Neuronal stem cell (in vitro differentiated cells): ENCODE measurements around the gene CCDC68.

ENCODE experiments used
- DNase-seq: peaks from one replicate; pipeline ENCODE4 v3.0.0-alpha.2; 2013; ENCODE audit warnings: low spot score
- H2AFZ ChIP-seq: one replicate; pipeline ENCODE4 v1.6.1; 2013; ENCODE audit warnings: mild to moderate bottlenecking, low read length, inconsistent platforms
- H2AK5ac ChIP-seq: 2 replicates; pipeline ENCODE4 v1.6.1; 2013; ENCODE audit warnings: low read depth, mild to moderate bottlenecking, inconsistent platforms, low read length, moderate library complexity, mixed read lengths
- H2BK120ac ChIP-seq: 2 replicates; pipeline ENCODE4 v1.6.1; 2013; ENCODE audit warnings: low read depth, mild to moderate bottlenecking, inconsistent platforms, low read length, moderate library complexity, mixed read lengths
- H2BK12ac ChIP-seq: one replicate; pipeline ENCODE4 v1.6.1; 2013; ENCODE audit warnings: low read length, inconsistent platforms
- H2BK15ac ChIP-seq: 2 replicates; pipeline ENCODE4 v1.6.1; 2013; ENCODE audit warnings: mild to moderate bottlenecking, low read length, inconsistent platforms, mixed read lengths
- H2BK5ac ChIP-seq: one replicate; pipeline ENCODE4 v1.6.1; 2013; ENCODE audit warnings: inconsistent platforms, mild to moderate bottlenecking, low read length, moderate library complexity
- H3K14ac ChIP-seq: one replicate; pipeline ENCODE4 v1.6.1; 2013; ENCODE audit warnings: low read length, inconsistent platforms
- H3K18ac ChIP-seq: 2 replicates; pipeline ENCODE4 v1.6.1; 2013; ENCODE audit warnings: low read length, inconsistent platforms
- H3K23ac ChIP-seq: 2 replicates; pipeline ENCODE4 v1.6.1; 2013; ENCODE audit warnings: low read depth, mild to moderate bottlenecking, mixed read lengths, low read length, inconsistent platforms; ENCODE audit not compliant: poor library complexity
- H3K27ac ChIP-seq: replicated peaks from 3 replicates; pipeline ENCODE4 v1.5.1; 2013; ENCODE audit warnings: low read length, inconsistent platforms
- H3K27me3 ChIP-seq, 3 experiments: 2 replicates each; pipeline ENCODE4 v1.6.1; 2013; ENCODE audit warnings: low read length in 3 of 3, mild to moderate bottlenecking in 2 of 3, inconsistent platforms in 1 of 3, low read depth in 1 of 3, mixed read lengths in 1 of 3, moderate library complexity in 1 of 3; ENCODE audit not compliant: control insufficient read depth in 3 of 3, insufficient read depth in 3 of 3
- H3K36me3 ChIP-seq, 2 donors: replicated peaks in 1 of 2; 2 replicates each; pipeline ENCODE4 v1.6.1; 2013; ENCODE audit warnings: low read length in 2 of 2; ENCODE audit not compliant: control insufficient read depth in 2 of 2, insufficient read depth in 2 of 2
- H3K4ac ChIP-seq: 2 replicates; pipeline ENCODE4 v1.6.1; 2013; ENCODE audit warnings: inconsistent platforms, mild to moderate bottlenecking, low read length, moderate library complexity
- H3K4me1 ChIP-seq, 2 donors: 1 replicate in 1 of 2; 2 replicates in 1 of 2; pipeline ENCODE4 v1.6.1; 2013; ENCODE audit warnings: low read length in 2 of 2, low read depth in 1 of 2; ENCODE audit not compliant: control insufficient read depth in 2 of 2, insufficient read depth in 1 of 2
- H3K4me2 ChIP-seq: one replicate; pipeline ENCODE4 v1.6.1; 2013; ENCODE audit warnings: mild to moderate bottlenecking, low read length, inconsistent platforms; ENCODE audit not compliant: insufficient read depth, poor library complexity, severe bottlenecking
- H3K4me3 ChIP-seq, 2 donors: 2 replicates each; pipeline ENCODE4 v1.5.1; 2013; ENCODE audit warnings: low read length in 2 of 2, mild to moderate bottlenecking in 2 of 2, inconsistent platforms in 1 of 2, moderate library complexity in 1 of 2
- H3K79me1 ChIP-seq: one replicate; pipeline ENCODE4 v1.6.1; 2013; ENCODE audit warnings: low read depth, mild to moderate bottlenecking, inconsistent platforms, low read length, moderate library complexity
- H3K9ac ChIP-seq: one replicate; pipeline ENCODE4 v1.6.1; 2013; ENCODE audit warnings: mild to moderate bottlenecking, low read depth, low read length, inconsistent platforms; ENCODE audit not compliant: poor library complexity
- H3K9me3 ChIP-seq, 2 donors: replicated peaks in 1 of 2; 2 replicates each; pipeline versions ENCODE3 to v1.6.1; 2013; ENCODE audit warnings: low read length in 2 of 2, mild to moderate bottlenecking in 2 of 2, inconsistent platforms in 1 of 2, low read depth in 1 of 2, mixed read lengths in 1 of 2, moderate library complexity in 1 of 2; ENCODE audit not compliant: control insufficient read depth in 2 of 2, insufficient read depth in 1 of 2
- H4K8ac ChIP-seq: one replicate; pipeline ENCODE4 v1.6.1; 2013; ENCODE audit warnings: low read depth, mild to moderate bottlenecking, inconsistent platforms, low read length, moderate library complexity
- H4K91ac ChIP-seq: one replicate; pipeline ENCODE4 v1.6.1; 2013; ENCODE audit warnings: low read length, low read depth, mild to moderate bottlenecking, inconsistent platforms; ENCODE audit not compliant: poor library complexity
- WGBS, 2 donors: extraction: QIAGEN DNeasy Blood & Tissue Kit; methylation state at CpG; one replicate each; pipeline ENCODE4 v1.1.7; 2013; ENCODE audit warnings: missing lambda C conversion rate in 2 of 2, mixed read lengths in 1 of 2; ENCODE audit not compliant: insufficient read length in 2 of 2, insufficient replicate concordance in 1 of 2; ENCODE audit errors: extremely low coverage in 2 of 2; 5-methylcytosine and 5-hydroxymethylcytosine counted together

The CCDC68 gene

GRCh38 chr18:55001394-55002024, 42.2 kb upstream of the CCDC68 start:
- H3K4me2 ChIP-seq = no peak overlapping the region
- no peak overlapping the region for H2AK5ac ChIP-seq
- H3K18ac ChIP-seq = no peak overlapping the region
- no peak for DNase-seq
- H3K9me3 ChIP-seq = no peaks in the 10 kb centered on the region
- H3K4ac ChIP-seq = no peak overlapping the region
- no CpG with 5 or more reads among the region's 6 CpGs for WGBS, 2 donors
- no peak overlapping the region for H2BK5ac ChIP-seq
- peaks cover 0 to 4% (median 0%) of the 10 kb centered on the region in 3 experiments for H3K27me3 ChIP-seq
- H2BK12ac ChIP-seq = no peak overlapping the region
- no peak overlapping the region for H3K27ac ChIP-seq
- H3K14ac ChIP-seq = no peak overlapping the region
- H2AFZ ChIP-seq = no peak overlapping the region
- H3K36me3 ChIP-seq = no peaks in the 10 kb centered on the region
- H3K9ac ChIP-seq = no peak overlapping the region
- no peak overlapping the region for H2BK120ac ChIP-seq
- peaks cover 0 to 1% of the 10 kb centered on the region in 2 donors for H3K4me1 ChIP-seq
- H4K8ac ChIP-seq = no peak overlapping the region
- no peak overlapping the region for H4K91ac ChIP-seq
- no peak overlapping the region for H2BK15ac ChIP-seq
- H3K79me1 ChIP-seq = no peaks in the 10 kb centered on the region
- no peak overlapping the region for H3K4me3 ChIP-seq
- H3K23ac ChIP-seq = no peak overlapping the region

- no CpG with 5 or more reads among the region's 5 CpGs for whole genome bisulfite sequencing, 2 donors
These were observed 41.3 kb upstream of the CCDC68 start for GRCh38 chr18:55000529-55000928.

DNA sequence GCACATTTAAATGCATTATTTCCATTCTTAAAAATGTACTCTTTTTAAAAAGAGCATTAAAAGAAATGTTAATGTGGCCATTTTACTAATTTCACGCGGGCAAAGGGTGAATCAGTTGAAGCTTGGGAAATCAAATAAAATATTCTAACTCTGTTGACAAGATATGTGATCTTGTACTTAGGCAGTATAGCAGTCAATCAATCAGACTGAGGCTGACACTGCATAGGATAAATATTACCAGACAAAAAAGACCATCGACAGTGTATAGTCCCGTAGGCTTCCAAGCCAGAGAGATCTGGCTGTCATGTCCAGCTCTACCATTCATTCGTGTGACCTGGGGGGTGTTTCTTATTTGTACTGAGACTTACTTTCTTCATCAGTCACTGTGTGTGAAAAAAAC, 39.8 kb upstream of the CCDC68 start:
- Histone ChIP-seq H3K9me3 (no peaks in the 10 kb centered on the region), H3K4me2 (no peak overlapping the region), H3K23ac (no peak overlapping the region), H3K27ac (no peak overlapping the region), H2BK12ac (no peak overlapping the region), H2BK120ac (no peak overlapping the region), H3K4me1 (peaks cover 0 to 1% of the 10 kb centered on the region in 2 donors), H3K4me3 (no peak overlapping the region), H4K8ac (no peak overlapping the region), H3K4ac (no peak overlapping the region), H2AFZ (no peak overlapping the region), H3K36me3 (no peaks in the 10 kb centered on the region), H2BK5ac (no peak overlapping the region), H3K18ac (no peak overlapping the region), H3K9ac (no peak overlapping the region), H2AK5ac (no peak overlapping the region), H2BK15ac (no peak overlapping the region), H3K14ac (no peak overlapping the region), H3K79me1 (no peaks in the 10 kb centered on the region), H3K27me3 (no peaks in the 10 kb centered on the region), H4K91ac (no peak overlapping the region)
- WGBS, 2 donors = no CpG with 5 or more reads among the region's 5 CpGs
- DNase-seq = no peak

More at GRCh38 chr18:55000529-55000928, 41.3 kb upstream of the CCDC68 start:
- Histone ChIP-seq H3K9me3 (no peaks in the 10 kb centered on the region), H3K4me3 (no peak overlapping the region), H3K18ac (peak overlapping the region; percentile 59), H3K4ac (no peak overlapping the region), H3K9ac (no peak overlapping the region), H3K14ac (no peak overlapping the region), H4K91ac (no peak overlapping the region), H2AFZ (no peak overlapping the region), H2BK15ac (no peak overlapping the region), H3K23ac (no peak overlapping the region), H2BK120ac (no peak overlapping the region), H3K36me3 (no peaks in the 10 kb centered on the region), H2AK5ac (no peak overlapping the region), H2BK5ac (no peak overlapping the region), H3K4me1 (peaks cover 0 to 1% of the 10 kb centered on the region in 2 donors), H3K27ac (no peak overlapping the region), H3K4me2 (no peak overlapping the region), H3K27me3 (peaks cover 0 to 4% (median 0%) of the 10 kb centered on the region in 3 experiments), H2BK12ac (no peak overlapping the region), H4K8ac (no peak overlapping the region), H3K79me1 (no peaks in the 10 kb centered on the region)
- DNase-seq = no peak

DNA sequence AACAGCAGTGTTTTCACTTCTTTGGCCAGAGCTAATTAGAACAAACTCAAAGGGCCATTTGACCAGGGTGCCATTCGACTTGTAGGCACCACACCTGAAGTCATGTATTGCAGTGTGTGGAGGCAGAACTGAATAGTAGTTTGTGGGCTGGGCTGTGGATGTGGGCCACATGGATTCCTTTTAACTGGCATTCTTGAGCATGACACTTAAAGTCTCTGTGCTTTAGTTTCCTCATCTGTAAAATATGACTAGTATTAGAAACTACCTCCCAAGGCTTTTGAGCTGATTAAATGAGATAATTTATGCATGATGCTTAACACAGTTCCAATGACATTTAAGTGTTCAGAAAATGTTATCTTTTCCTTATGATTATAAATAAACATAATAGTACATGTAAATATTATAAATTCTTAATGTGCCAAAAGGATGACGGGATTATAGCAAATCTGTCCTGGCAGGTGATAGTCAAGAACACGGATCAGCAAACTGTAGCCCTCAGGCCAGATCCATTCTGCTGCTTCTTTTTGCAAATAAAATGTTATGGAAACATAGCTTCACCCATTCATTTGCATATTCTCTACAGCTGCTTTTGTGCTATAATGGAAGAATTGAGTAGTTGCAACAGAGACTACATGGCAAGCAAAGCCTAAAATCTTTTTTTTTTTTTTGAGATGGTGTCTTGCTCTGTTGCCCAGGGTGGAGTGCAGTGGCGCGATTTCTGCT, 36.3 kb upstream of the CCDC68 start:
- Histone ChIP-seq H2BK5ac (no peak overlapping the region), H3K4me2 (no peak overlapping the region), H2AK5ac (no peak overlapping the region), H4K8ac (no peak overlapping the region), H3K27ac (no peak overlapping the region), H3K36me3 (no peaks in the 10 kb centered on the region), H3K4me3 (no peak overlapping the region), H3K4me1 (peaks cover 0 to under 1% of the 10 kb centered on the region in 2 donors), H2BK15ac (no peak overlapping the region), H2AFZ (no peak overlapping the region), H2BK120ac (no peak overlapping the region), H3K9ac (no peak overlapping the region), H3K79me1 (no peaks in the 10 kb centered on the region), H3K18ac (no peak overlapping the region), H3K23ac (no peak overlapping the region), H2BK12ac (no peak overlapping the region), H3K14ac (no peak overlapping the region), H4K91ac (no peak overlapping the region), H3K27me3 (no peaks in the 10 kb centered on the region), H3K9me3 (no peaks in the 10 kb centered on the region), H3K4ac (no peak overlapping the region)
- WGBS, 2 donors = no CpG with 5 or more reads among the region's 5 CpGs
- DNase-seq = no peak
